ENCODE data around the gene RNF34.
A peak's percentile ranks its signal among the peaks of the same experiment; 100 is the strongest.
"Not testable (repeated sequence)": the region's sequence is repeated elsewhere in the genome, so short reads cannot be mapped to it uniquely, and the experiment has no call there.

The RNF34 gene

DNA sequence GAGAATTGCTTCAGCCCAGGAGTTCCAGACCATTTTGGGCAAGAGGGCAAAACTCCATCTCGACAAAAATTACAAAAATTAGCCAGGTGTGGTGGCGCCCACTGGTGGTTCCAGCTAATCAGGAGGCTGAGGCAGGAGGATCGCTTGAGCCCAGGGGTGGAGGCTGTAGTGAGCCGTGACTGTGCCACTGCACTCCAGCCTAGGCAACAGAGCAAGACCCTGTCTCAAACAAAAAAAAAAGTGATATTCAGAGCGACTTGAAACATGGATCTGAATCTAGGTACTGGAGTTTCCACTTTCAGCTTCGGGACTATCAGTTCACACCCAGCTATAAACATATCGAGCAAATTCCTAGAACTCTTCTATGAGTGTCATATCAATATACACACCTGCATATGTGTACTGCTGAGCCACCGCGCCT, 16.3 kb upstream of the RNF34 start:
- no peak for DNase-seq (ENCODE audit: insufficient read length, low spot score)
- TF ChIP-seq PAX5 (IDR thresholded peaks at IDR 0.05; ENCODE audit: insufficient read depth, low read length, severe bottlenecking) (no peak), SPI1 (IDR thresholded peaks at IDR 0.05; ENCODE audit: low read depth, low read length) (no peak), POLR2A (IDR thresholded peaks at IDR 0.05; ENCODE audit: low read depth, low read length) (no peak), TAF1 (IDR thresholded peaks at IDR 0.05; ENCODE audit: low read depth, low read length) (no peak), POU2F2 (IDR thresholded peaks at IDR 0.05; ENCODE audit: low read depth, low read length) (no peak), POLR2AphosphoS5 (IDR thresholded peaks at IDR 0.05; ENCODE audit: low read depth, low read length) (no peak)
- no peak for FAIRE-seq

GRCh38 chr12:121384891-121385290, 15.0 kb upstream of the RNF34 start:
- DNase-seq (ENCODE audit: insufficient read length, low spot score); FAIRE-seq: not testable (repeated sequence)

DNA sequence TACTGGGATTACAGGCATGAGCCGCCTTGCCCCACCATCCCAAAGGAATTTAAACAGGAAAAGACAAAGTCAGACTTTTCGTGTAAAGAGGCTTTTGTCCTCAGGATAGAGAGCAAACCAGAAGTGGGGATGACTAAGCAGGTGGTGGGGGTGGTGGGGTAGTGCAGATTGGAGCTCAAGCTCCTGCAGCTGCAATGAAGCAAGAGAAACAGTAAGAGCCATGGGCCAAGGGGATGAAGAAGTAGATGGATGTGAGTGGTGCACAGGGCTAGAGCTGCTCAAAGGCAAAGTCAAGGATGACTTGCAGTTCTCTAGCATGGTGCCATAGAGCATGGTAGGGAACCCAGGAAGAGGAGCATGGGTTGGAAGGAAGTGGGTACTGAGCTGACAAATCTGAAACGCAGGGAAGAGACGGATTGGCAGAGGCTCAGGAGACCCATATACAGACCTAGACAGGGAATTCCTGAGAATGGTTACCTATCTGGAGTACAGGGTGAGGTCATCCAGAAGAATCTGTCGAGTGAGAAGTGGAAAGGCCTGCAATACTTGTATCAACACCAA, 11.4 kb upstream of the RNF34 start:
- TF ChIP-seq POU2F2 (IDR thresholded peaks at IDR 0.05; ENCODE audit: low read depth, low read length), result no peak
- TF ChIP-seq POLR2A (IDR thresholded peaks at IDR 0.05; ENCODE audit: low read depth, low read length), result no peak
- no peak for TF ChIP-seq TAF1 (IDR thresholded peaks at IDR 0.05; ENCODE audit: low read depth, low read length)
- TF ChIP-seq PAX5 (IDR thresholded peaks at IDR 0.05; ENCODE audit: insufficient read depth, low read length, severe bottlenecking), result no peak
- TF ChIP-seq SPI1 (IDR thresholded peaks at IDR 0.05; ENCODE audit: low read depth, low read length), result no peak
- no peak for TF ChIP-seq POLR2AphosphoS5 (IDR thresholded peaks at IDR 0.05; ENCODE audit: low read depth, low read length)
- DNase-seq (ENCODE audit: insufficient read length, low spot score), result no peak
- no peak for FAIRE-seq

GRCh38 chr12:121390856-121391255, 9.1 kb upstream of the RNF34 start:
- DNase-seq (ENCODE audit: insufficient read length, low spot score) (no peak), FAIRE-seq (no peak)
- TF ChIP-seq POU2F2 (IDR thresholded peaks at IDR 0.05; ENCODE audit: low read depth, low read length) (no peak), PAX5 (IDR thresholded peaks at IDR 0.05; ENCODE audit: insufficient read depth, low read length, severe bottlenecking) (no peak), POLR2AphosphoS5 (IDR thresholded peaks at IDR 0.05; ENCODE audit: low read depth, low read length) (no peak), TAF1 (IDR thresholded peaks at IDR 0.05; ENCODE audit: low read depth, low read length) (no peak), SPI1 (IDR thresholded peaks at IDR 0.05; ENCODE audit: low read depth, low read length) (no peak), POLR2A (IDR thresholded peaks at IDR 0.05; ENCODE audit: low read depth, low read length) (no peak)

DNA sequence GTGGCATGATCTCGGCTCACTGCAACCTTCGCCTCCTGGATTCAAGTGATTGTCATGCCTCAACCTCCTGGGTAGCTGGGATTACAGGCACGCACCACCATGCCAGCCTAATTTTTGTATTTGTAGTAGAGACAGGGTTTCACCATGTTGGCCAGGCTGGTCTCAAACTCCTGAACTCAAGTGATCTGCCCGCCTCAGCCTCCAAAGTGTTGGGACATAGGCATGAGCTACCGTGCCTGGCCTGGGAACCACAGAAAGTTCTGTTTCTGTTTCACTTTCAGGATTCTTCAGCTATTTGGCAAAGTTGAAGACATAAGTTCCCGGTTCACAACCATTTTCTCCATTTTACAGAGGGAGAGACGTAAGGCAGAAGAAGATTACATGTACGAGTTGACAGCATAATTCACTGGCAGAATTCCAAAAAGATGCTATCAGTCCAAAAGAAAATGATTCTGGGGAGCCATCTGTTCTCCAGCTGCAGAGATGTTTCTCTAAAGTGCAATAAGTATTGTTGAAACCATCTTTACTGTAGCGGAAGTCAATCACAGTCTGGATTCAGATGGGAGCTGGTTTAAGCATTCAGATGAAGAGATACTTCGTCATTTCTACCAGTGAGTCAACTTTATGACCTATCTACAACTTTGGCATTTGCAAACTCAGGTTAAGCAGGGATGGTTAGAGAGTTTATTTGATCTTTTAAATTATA, 8.1 kb upstream of the RNF34 start:
- DNase-seq (ENCODE audit: insufficient read length, low spot score) (peak; percentile 14), FAIRE-seq (no peak)
- TF ChIP-seq POU2F2 (IDR thresholded peaks at IDR 0.05; ENCODE audit: low read depth, low read length), result no peak
- no peak for TF ChIP-seq SPI1 (IDR thresholded peaks at IDR 0.05; ENCODE audit: low read depth, low read length)

- FAIRE-seq, result no peak
These were observed 7.6 kb upstream of the RNF34 start for GRCh38 chr12:121392325-121392716.

DNA sequence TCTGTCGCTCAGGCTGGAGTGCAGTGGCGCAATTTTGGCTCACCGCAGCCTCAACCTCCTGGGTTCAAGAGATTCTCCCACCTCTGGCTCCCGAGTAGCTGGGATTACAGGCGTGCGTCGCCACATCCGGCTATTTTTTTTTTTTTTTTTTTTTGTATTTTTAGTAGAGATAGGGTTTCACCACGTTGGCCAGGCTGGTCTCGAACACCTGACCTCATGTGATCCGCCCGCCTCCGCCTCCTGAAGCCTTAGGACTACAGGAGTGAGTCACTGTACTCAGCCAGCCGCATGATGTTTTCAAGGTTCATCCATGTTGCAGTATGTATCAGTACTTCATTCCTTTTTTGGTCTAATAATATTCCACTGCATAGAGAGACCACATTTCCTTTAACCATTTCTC, 2.4 kb upstream of the RNF34 start:
- FAIRE-seq, result no peak
- no peak for DNase-seq (ENCODE audit: insufficient read length, low spot score)
- TF ChIP-seq POLR2AphosphoS5 (IDR thresholded peaks at IDR 0.05; ENCODE audit: low read depth, low read length), result no peak
- TF ChIP-seq PAX5 (IDR thresholded peaks at IDR 0.05; ENCODE audit: insufficient read depth, low read length, severe bottlenecking), result no peak
- TF ChIP-seq TAF1 (IDR thresholded peaks at IDR 0.05; ENCODE audit: low read depth, low read length), result no peak
- TF ChIP-seq POU2F2 (IDR thresholded peaks at IDR 0.05; ENCODE audit: low read depth, low read length), result no peak
- no peak for TF ChIP-seq POLR2A (IDR thresholded peaks at IDR 0.05; ENCODE audit: low read depth, low read length)
- no peak for TF ChIP-seq SPI1 (IDR thresholded peaks at IDR 0.05; ENCODE audit: low read depth, low read length)

More at GRCh38 chr12:121392325-121392716, 7.6 kb upstream of the RNF34 start:
- DNase-seq (ENCODE audit: insufficient read length, low spot score), result no peak
- TF ChIP-seq POLR2AphosphoS5 (IDR thresholded peaks at IDR 0.05; ENCODE audit: low read depth, low read length) (no peak), SPI1 (IDR thresholded peaks at IDR 0.05; ENCODE audit: low read depth, low read length) (no peak), POLR2A (IDR thresholded peaks at IDR 0.05; ENCODE audit: low read depth, low read length) (no peak), TAF1 (IDR thresholded peaks at IDR 0.05; ENCODE audit: low read depth, low read length) (no peak), POU2F2 (IDR thresholded peaks at IDR 0.05; ENCODE audit: low read depth, low read length) (no peak), PAX5 (IDR thresholded peaks at IDR 0.05; ENCODE audit: insufficient read depth, low read length, severe bottlenecking) (no peak)

- FAIRE-seq, result no peak
- no peak for DNase-seq (ENCODE audit: insufficient read length, low spot score)
- TF ChIP-seq POU2F2 (IDR thresholded peaks at IDR 0.05; ENCODE audit: low read depth, low read length) (no peak), TAF1 (IDR thresholded peaks at IDR 0.05; ENCODE audit: low read depth, low read length) (no peak), PAX5 (IDR thresholded peaks at IDR 0.05; ENCODE audit: insufficient read depth, low read length, severe bottlenecking) (no peak), SPI1 (IDR thresholded peaks at IDR 0.05; ENCODE audit: low read depth, low read length) (no peak), POLR2A (IDR thresholded peaks at IDR 0.05; ENCODE audit: low read depth, low read length) (no peak), POLR2AphosphoS5 (IDR thresholded peaks at IDR 0.05; ENCODE audit: low read depth, low read length) (no peak)
These were observed 1.6 kb upstream of the RNF34 start for GRCh38 chr12:121398355-121398754.

DNA sequence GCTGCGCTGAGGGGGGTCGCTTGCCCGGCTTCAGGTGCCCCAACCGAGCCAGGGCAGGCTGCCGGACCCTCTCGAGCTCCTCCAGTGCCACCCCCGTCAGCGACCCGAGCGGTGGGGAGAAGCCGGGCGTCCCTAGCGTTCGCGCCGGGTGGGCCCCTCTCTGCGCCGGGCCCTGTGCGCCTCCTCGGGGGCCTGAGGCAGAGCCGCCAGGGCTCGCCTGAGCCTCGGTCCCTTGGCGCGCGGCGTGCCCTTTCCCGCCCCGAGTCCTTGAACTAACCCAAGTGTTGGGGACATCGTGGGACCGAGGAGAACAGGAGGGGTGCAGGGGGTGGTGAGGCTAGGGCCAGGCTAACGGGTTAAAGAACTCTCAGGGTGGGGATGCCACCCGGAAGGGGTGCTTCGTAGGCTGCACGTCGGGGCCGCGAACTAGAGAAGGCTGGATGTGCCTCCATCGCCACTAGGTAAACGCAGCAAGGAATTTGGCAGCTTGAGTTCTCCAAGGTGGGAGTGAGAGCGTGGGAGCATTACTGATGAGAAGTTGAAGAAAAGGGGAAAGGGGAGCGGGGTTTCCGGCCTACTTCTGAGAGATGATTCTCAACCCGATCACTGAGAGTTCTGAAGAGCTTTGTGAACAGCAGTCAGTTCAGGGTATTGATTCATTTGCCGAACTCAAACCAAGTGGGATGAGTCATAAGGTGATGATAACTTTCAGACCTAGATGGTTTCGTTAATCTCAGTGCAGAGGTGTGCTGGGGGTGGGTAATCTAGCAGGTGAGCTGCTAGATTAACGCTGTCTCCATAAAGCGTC, 618 bp downstream of the RNF34 start:
- DNase-seq (ENCODE audit: insufficient read length, low spot score), result peak; percentile 41
- TF ChIP-seq TAF1 (IDR thresholded peaks at IDR 0.05; ENCODE audit: low read depth, low read length), result peak; percentile 71
- peak; percentile 61; the same call in 1 of the 2 replicates for TF ChIP-seq POU2F2 (IDR thresholded peaks at IDR 0.05; ENCODE audit: low read depth, low read length)
- peak; percentile 89 for TF ChIP-seq POLR2A (IDR thresholded peaks at IDR 0.05; ENCODE audit: low read depth, low read length)
- TF ChIP-seq POLR2AphosphoS5 (IDR thresholded peaks at IDR 0.05; ENCODE audit: low read depth, low read length), result peak; percentile 94
- TF ChIP-seq SPI1 (IDR thresholded peaks at IDR 0.05; ENCODE audit: low read depth, low read length), result peak; percentile 59; the same call in 1 of the 2 replicates
- no peak for TF ChIP-seq PAX5 (IDR thresholded peaks at IDR 0.05; ENCODE audit: insufficient read depth, low read length, severe bottlenecking)
- FAIRE-seq, result peak; percentile 90
